Spleen (tissue), 11 donors: ENCODE data around the gene RNF13. TPM values are rescaled to one million over a fixed set of nuclear protein-coding genes. Genes with fewer than 3 reads are reported as not detected.
"Not testable (repeated sequence)": the region's sequence is repeated elsewhere in the genome, so short reads cannot be mapped to it uniquely, and the experiment has no call there.

ENCODE experiments used
- DNase-seq: peaks from one replicate; pipeline ENCODE4 v3.0.0-alpha.2; 2020
- H3K27ac ChIP-seq, 8 donors: fragments of 200-600 bp; sonication (generic) in 7 of 8; 1 replicate in 4 of 8; 2 replicates in 4 of 8; pipeline versions ENCODE4 v1.5.0 to v1.8.0; 2016 to 2021; ENCODE audit warnings: inconsistent platforms in 4 of 8, mild to moderate bottlenecking in 4 of 8, moderate library complexity in 1 of 8
- H3K27me3 ChIP-seq, 7 donors: fragments of 200-600 bp; sonication (generic) in 6 of 7; replicated peaks in 1 of 7; 1 replicate in 4 of 7; 2 replicates in 3 of 7; pipeline versions ENCODE4 v1.5.0 to v1.8.0; 2016 to 2021; ENCODE audit warnings: inconsistent platforms in 3 of 7, mild to moderate bottlenecking in 1 of 7
- H3K36me3 ChIP-seq, 6 donors: fragments of 200-600 bp; sonication (generic) in 5 of 6; 1 replicate in 4 of 6; 2 replicates in 2 of 6; pipeline versions ENCODE4 v1.5.0 to v1.8.0; 2016 to 2021; ENCODE audit warnings: inconsistent platforms in 2 of 6
- H3K4me1 ChIP-seq, 6 donors: fragments of 200-600 bp; sonication (generic) in 5 of 6; 1 replicate in 3 of 6; 2 replicates in 3 of 6; pipeline versions ENCODE4 v1.5.0 to v1.8.0; 2016 to 2021; ENCODE audit warnings: inconsistent platforms in 3 of 6
- H3K4me3 ChIP-seq, 8 donors: fragments of 200-600 bp; sonication (generic) in 7 of 8; 1 replicate in 4 of 8; 2 replicates in 4 of 8; pipeline versions ENCODE4 v1.5.0 to v1.8.0; 2016 to 2021; ENCODE audit warnings: inconsistent platforms in 4 of 8, mild to moderate bottlenecking in 4 of 8, moderate library complexity in 2 of 8
- H3K9me3 ChIP-seq, 8 donors: fragments of 200-600 bp; sonication (generic) in 7 of 8; 1 replicate in 4 of 8; 2 replicates in 4 of 8; pipeline versions ENCODE4 v1.5.0 to v1.8.0; 2016 to 2021; ENCODE audit warnings: inconsistent platforms in 4 of 8
- CTCF ChIP-seq, 11 experiments: fragments of 200-600 bp in 7 of 11; fragments of 450-650 bp in 4 of 11; sonication (generic) in 4 of 11; IDR thresholded peaks in 8 of 11; conservative IDR thresholded peaks in 3 of 11; 1 replicate in 7 of 11; 2 replicates in 4 of 11; pipeline versions ENCODE4 v1.4.0 to v1.8.0; 2016 to 2021; ENCODE audit warnings: antibody characterized with exemption in 11 of 11, inconsistent platforms in 4 of 11, mild to moderate bottlenecking in 1 of 11
- POLR2A ChIP-seq, 3 donors: fragments of 450-650 bp; IDR thresholded peaks; one replicate each; pipeline ENCODE4 v1.5.1; 2017; ENCODE audit warnings: antibody characterized with exemption in 3 of 3, mild to moderate bottlenecking in 1 of 3
- POLR2AphosphoS5 ChIP-seq, 3 donors: sonication (generic); formaldehyde crosslinking; IDR thresholded peaks; one replicate each; pipeline ENCODE4 v1.5.1; 2017; ENCODE audit warnings: antibody characterized with exemption in 3 of 3
- WGBS, 5 donors: extraction: QIAGEN DNeasy Blood & Tissue Kit in 3 of 5; methylation state at CpG; one replicate each; pipeline versions ENCODE4 v1.1.5 to v1.1.7; 2013 to 2018; 5-methylcytosine and 5-hydroxymethylcytosine counted together
- intact Hi-C: fragments of 100-400 bp; cut with DNase I; formaldehyde crosslinking; loops from one replicate; pipeline ENCODE4 v1.15.0; 2023; ENCODE audit warnings: low total_unique reads
- polyA plus RNA-seq, 3 donors: library from polyadenylated mRNA; stranded (reverse); fragments of 200-250 nt; gene quantifications; one replicate each; pipeline ENCODE4 v1.2.1, GENCODE V29; 2013
- total RNA-seq, 7 donors: library from RNA; depleted of rRNA in 3 of 7; stranded (reverse); fragments of >200 nt in 3 of 7; fragmentation: NEBNext Ultra II Directional in 4 of 7; extraction: Animal tissue kit (Norgen Biotek cat#: 25700) in 4 of 7; gene quantifications; one replicate each; pipeline versions ENCODE4 v1.1.0 to v1.2.1, GENCODE V29; 2016 to 2021
- donor health status: healthy with polysubstance abuse.
- donor health status: DM: no; HTN: no; CAD: no; lungs with moderate emphysema.
- donor health status: DM: no; HTN: no; CAD: no.
- donor health status: Bipolar disorder and iron deficiency.
- donor health status: healthy.
- donor health status: DM: no; HTN: no; CAD: no.
- donor health status: DM: yes; HTN: yes; CAD: no.

Gene RNF13
- total and polyA plus RNA-seq, 10 donors: 30.7 to 137 (median 111) TPM

GRCh38 chr3:149881879-149882278 lies 68.9 kb downstream of the RNF13 start:
- no peak for TF ChIP-seq CTCF (IDR thresholded peaks at IDR 0.05 in 8 of 11, conservative IDR thresholded peaks at IDR 0.05 in 3 of 11)
- no peaks in the 10 kb centered on the region for H3K27me3 ChIP-seq
- H3K4me1 ChIP-seq: peaks cover 0 to 31% (median 11%) of the 10 kb centered on the region in 6 donors
- no peak overlapping the region for H3K4me3 ChIP-seq
- H3K27ac ChIP-seq: peak overlapping the region in 2 of 8 donors; percentile 28 to 44
- intact Hi-C loops: no loop called here
- WGBS, 5 donors: 20 to 35% (median 24%) methylated on average over 4 of the region's 4 CpGs
- peaks cover 0 to 10% (median 0%) of the 10 kb centered on the region in 6 donors for H3K36me3 ChIP-seq
- DNase-seq: no peak
- peaks cover 0 to 10% (median 7%) of the 10 kb centered on the region in 8 donors for H3K9me3 ChIP-seq

DNA sequence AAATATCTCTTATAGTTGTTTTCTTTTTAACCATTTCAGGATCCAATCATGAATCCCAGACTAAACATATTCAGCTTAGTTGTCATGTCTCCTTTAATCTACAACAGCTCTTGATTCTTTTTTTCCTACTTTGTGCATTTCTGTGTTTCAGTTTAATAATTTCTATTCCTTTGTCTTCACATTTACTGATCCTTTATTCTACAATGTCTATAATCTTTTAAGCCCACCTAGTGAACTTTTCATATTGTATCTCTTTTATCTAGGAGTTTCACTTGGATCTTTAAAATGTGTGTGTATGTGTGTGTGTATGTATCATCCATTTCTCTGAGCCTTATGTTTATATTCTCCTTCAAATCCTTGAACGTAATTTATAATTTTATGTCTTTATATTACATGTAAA lies 70.1 kb downstream of the RNF13 start:
- 96 to 100% (median 96%) methylated on average over 1 of the region's 1 CpG for WGBS, 5 donors
- peaks cover 0 to 22% (median 3%) of the 10 kb centered on the region in 6 donors for H3K36me3 ChIP-seq
- no peak for DNase-seq
- TF ChIP-seq CTCF (IDR thresholded peaks at IDR 0.05 in 8 of 11, conservative IDR thresholded peaks at IDR 0.05 in 3 of 11): no peak
- no peak for TF ChIP-seq POLR2A (IDR thresholded peaks at IDR 0.05)
- no peak for TF ChIP-seq POLR2AphosphoS5 (IDR thresholded peaks at IDR 0.05)
- no peak overlapping the region for H3K27ac ChIP-seq
- H3K4me3 ChIP-seq: no peak overlapping the region
- peaks cover 0 to 31% (median 11%) of the 10 kb centered on the region in 6 donors for H3K4me1 ChIP-seq
- peaks cover 0 to 10% (median 7%) of the 10 kb centered on the region in 8 donors for H3K9me3 ChIP-seq
- intact Hi-C loops: no loop called here
- H3K27me3 ChIP-seq: no peaks in the 10 kb centered on the region

- Histone ChIP-seq H3K36me3 (peaks cover 0 to 29% (median 3%) of the 10 kb centered on the region in 6 donors), H3K4me1 (peaks cover 0 to 31% (median 11%) of the 10 kb centered on the region in 6 donors)
- 95 to 98% (median 98%) methylated on average over 5 of the region's 5 CpGs for WGBS, 5 donors
- H3K27me3 ChIP-seq, H3K9me3 ChIP-seq, H3K27ac ChIP-seq, H3K4me3 ChIP-seq, DNase-seq, intact Hi-C loops: not testable (repeated sequence)
Observed at GRCh38 chr3:149883860-149884259, 70.8 kb downstream of the RNF13 start.

DNA sequence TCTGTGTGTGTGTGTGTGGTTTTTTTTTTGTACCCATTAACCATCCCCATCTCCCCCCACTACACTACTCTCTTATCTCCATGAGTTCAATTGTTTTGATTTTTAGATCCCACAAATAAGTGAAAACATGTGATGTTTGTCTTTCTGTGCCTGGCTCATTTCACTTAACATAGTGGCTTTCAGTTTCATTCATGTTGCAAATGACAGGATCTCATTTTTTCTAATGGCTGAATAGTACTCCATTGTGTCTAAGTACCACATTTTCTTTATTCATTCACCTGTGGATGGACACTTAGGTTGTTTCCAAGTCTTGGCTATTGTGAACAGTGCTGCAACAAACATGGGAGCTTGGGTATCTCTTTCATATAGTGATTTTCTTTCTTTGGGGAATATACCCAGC lies 71.8 kb downstream of the RNF13 start:
- H3K27me3 ChIP-seq, DNase-seq, H3K4me3 ChIP-seq, H3K27ac ChIP-seq, intact Hi-C loops, H3K9me3 ChIP-seq: not testable (repeated sequence)
- H3K36me3 ChIP-seq: peaks cover 0 to 39% (median 3%) of the 10 kb centered on the region in 6 donors
- H3K4me1 ChIP-seq: peaks cover 0 to 27% (median 10%) of the 10 kb centered on the region in 6 donors

DNA sequence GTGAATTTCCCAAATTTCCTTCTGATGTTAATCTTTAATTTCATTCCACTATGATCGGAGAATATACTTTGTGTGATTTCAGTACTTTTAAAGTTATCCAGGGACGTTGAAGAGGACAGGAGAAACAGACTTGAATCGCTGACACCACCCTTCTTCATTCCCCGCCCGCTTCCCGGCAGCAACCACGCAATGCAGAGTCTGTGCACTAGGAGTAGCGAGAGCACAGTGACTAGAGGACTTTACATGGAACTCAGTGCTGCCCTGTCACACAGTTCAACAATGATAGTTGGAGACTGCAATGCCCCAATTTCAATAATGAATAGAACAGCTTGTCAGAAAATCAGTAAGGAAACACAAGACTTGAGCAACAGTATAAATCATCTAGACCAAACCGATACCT lies 73.9 kb downstream of the RNF13 start:
- Histone ChIP-seq H3K4me3 (no peak overlapping the region), H3K27ac (no peak overlapping the region)

More for the DNA sequence above, 73.9 kb downstream of the RNF13 start:
- peaks cover 0 to 13% (median 3%) of the 10 kb centered on the region in 6 donors for H3K4me1 ChIP-seq
- H3K27me3 ChIP-seq: no peaks in the 10 kb centered on the region
- 82 to 92% (median 86%) methylated on average over 9 of the region's 9 CpGs for WGBS, 5 donors
- TF ChIP-seq POLR2A (IDR thresholded peaks at IDR 0.05): no peak
- no peak for TF ChIP-seq POLR2AphosphoS5 (IDR thresholded peaks at IDR 0.05)
- TF ChIP-seq CTCF (IDR thresholded peaks at IDR 0.05 in 8 of 11, conservative IDR thresholded peaks at IDR 0.05 in 3 of 11): no peak
- no peak for DNase-seq
- H3K36me3 ChIP-seq: peaks cover 0 to 44% (median 3%) of the 10 kb centered on the region in 6 donors
- intact Hi-C loops: no loop called here
- H3K9me3 ChIP-seq: peaks cover 0 to 10% (median 7%) of the 10 kb centered on the region in 8 donors
